ENCODE results near the gene LSAMP. TPM values are rescaled to one million over a fixed set of nuclear protein-coding genes. Genes with fewer than 3 reads are reported as not detected.

Gene LSAMP
- total and polyA plus RNA-seq, 2 of the 4 experiments (the other 2 are of a cell fraction): 7.9 to 8.0 TPM

GRCh38 chr3:115890579-115890978 is 554.7 kb downstream of the LSAMP start:
- Histone ChIP-seq H3K23ac (ENCODE audit: low read depth, low read length) (no peak overlapping the region), H3K4ac (ENCODE audit: low read depth, low read length) (no peak overlapping the region), H3K27ac (ENCODE audit: insufficient read depth, low read length) (no peak overlapping the region), H2AK5ac (ENCODE audit: low read depth, low read length) (no peak overlapping the region), H3K27me3 (ENCODE audit: control insufficient read depth, insufficient read depth, low read length) (no peaks in the 10 kb centered on the region), H4K8ac (ENCODE audit: low read depth in 2 of 2, low read length in 2 of 2) (no peak overlapping the region), H2BK20ac (ENCODE audit: low read depth, low read length) (no peak overlapping the region), H3K79me1 (ENCODE audit: low read depth in 1 of 2, low read length in 2 of 2) (no peaks in the 10 kb centered on the region), H3K4me2 (ENCODE audit: low read depth, low read length) (no peak overlapping the region), H4K5ac (ENCODE audit: low read depth, low read length) (no peak overlapping the region), H4K20me1 (ENCODE audit: insufficient read depth, low read length) (no peaks in the 10 kb centered on the region), H3K9me3 (ENCODE audit: control insufficient read depth, insufficient read depth, low read length) (no peaks in the 10 kb centered on the region), H3K36me3 (ENCODE audit: control insufficient read depth, insufficient read depth, low read length) (no peaks in the 10 kb centered on the region), H2AK9ac (replicated peaks; ENCODE audit: low read depth, low read length, poor library complexity) (no peak overlapping the region), H3K4me3 (ENCODE audit: insufficient read depth, low read depth, low read length) (no peak overlapping the region), H2BK15ac (ENCODE audit: low read depth, low read length) (no peak overlapping the region), H2BK120ac (ENCODE audit: low read depth, low read length) (no peak overlapping the region), H2AFZ (replicated peaks; ENCODE audit: low read length, poor library complexity) (no peak overlapping the region), H2BK5ac (ENCODE audit: low read depth, low read length, poor library complexity, severe bottlenecking) (no peak overlapping the region), H3K9me1 (ENCODE audit: insufficient read depth, low read length) (no peaks in the 10 kb centered on the region), H3K14ac (replicated peaks; ENCODE audit: low read depth, low read length) (no peak overlapping the region), H3K18ac (ENCODE audit: low read depth, low read length) (no peak overlapping the region), H4K91ac (ENCODE audit: insufficient read depth, low read depth, low read length) (no peak overlapping the region), H3K56ac (ENCODE audit: extremely low read depth, insufficient read depth, low read length) (no peak overlapping the region), H3K9ac (ENCODE audit: low read depth, low read length) (no peak overlapping the region), H3K4me1 (ENCODE audit: control insufficient read depth, insufficient read depth, low read length) (no peaks in the 10 kb centered on the region)
- dilution Hi-C loops (cut with HindIII; ENCODE audit: low sequenced_read_pairs, unreplicated experiment): no loop called here
- intact Hi-C loops (cut with micrococcal nuclease): no loop called here
- no CpG with 5 or more reads among the region's 2 CpGs for WGBS, 2 experiments (ENCODE audit: extremely low coverage in 2 of 2, insufficient read length in 1 of 2)
- DNase-seq (no peak), ATAC-seq (ENCODE audit: low read depth) (no peak)
- ChIA-PET POLR2A (ENCODE audit: unreplicated experiment) (no interaction called here), CTCF (no interaction called here)
- in situ Hi-C loops (cut with MboI; ENCODE audit: low sequenced_read_pairs): no loop called here
- no TSS peak for BruUV-seq (replicated peaks)
- no peak for TF ChIP-seq RCOR1 (IDR thresholded peaks at IDR 0.05; ENCODE audit: insufficient replicate concordance, low read length)
- TF ChIP-seq POLR2A (IDR thresholded peaks at IDR 0.05; ENCODE audit: low read depth, low read length): no peak
- TF ChIP-seq BHLHE40 (IDR thresholded peaks at IDR 0.05; ENCODE audit: low read depth, low read length): no peak
- TF ChIP-seq MXI1 (IDR thresholded peaks at IDR 0.05; ENCODE audit: borderline replicate concordance, low read depth, low read length): no peak
- TF ChIP-seq USF2 (IDR thresholded peaks at IDR 0.05; ENCODE audit: low read depth, low read length): no peak
- TF ChIP-seq, protein P1, sequence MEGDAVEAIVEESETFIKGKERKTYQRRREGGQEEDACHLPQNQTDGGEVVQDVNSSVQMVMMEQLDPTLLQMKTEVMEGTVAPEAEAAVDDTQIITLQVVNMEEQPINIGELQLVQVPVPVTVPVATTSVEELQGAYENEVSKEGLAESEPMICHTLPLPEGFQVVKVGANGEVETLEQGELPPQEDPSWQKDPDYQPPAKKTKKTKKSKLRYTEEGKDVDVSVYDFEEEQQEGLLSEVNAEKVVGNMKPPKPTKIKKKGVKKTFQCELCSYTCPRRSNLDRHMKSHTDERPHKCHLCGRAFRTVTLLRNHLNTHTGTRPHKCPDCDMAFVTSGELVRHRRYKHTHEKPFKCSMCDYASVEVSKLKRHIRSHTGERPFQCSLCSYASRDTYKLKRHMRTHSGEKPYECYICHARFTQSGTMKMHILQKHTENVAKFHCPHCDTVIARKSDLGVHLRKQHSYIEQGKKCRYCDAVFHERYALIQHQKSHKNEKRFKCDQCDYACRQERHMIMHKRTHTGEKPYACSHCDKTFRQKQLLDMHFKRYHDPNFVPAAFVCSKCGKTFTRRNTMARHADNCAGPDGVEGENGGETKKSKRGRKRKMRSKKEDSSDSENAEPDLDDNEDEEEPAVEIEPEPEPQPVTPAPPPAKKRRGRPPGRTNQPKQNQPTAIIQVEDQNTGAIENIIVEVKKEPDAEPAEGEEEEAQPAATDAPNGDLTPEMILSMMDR (conservative IDR thresholded peaks at IDR 0.05; ENCODE audit: low read depth, low read length): no peak
- TF ChIP-seq CHD1 (IDR thresholded peaks at IDR 0.05; ENCODE audit: low read depth, low read length): no peak
- TF ChIP-seq RFX5 (IDR thresholded peaks at IDR 0.05; ENCODE audit: low read depth, low read length): no peak
- TF ChIP-seq FOS (IDR thresholded peaks at IDR 0.05; ENCODE audit: low read depth, low read length): no peak
- no peak for TF ChIP-seq MAZ (IDR thresholded peaks at IDR 0.05; ENCODE audit: borderline replicate concordance, low read depth, low read length)
- TF ChIP-seq RAD21 (IDR thresholded peaks at IDR 0.05; ENCODE audit: low read length): no peak
- no peak for TF ChIP-seq CEBPB (IDR thresholded peaks at IDR 0.05; ENCODE audit: low read depth, low read length)
- TF ChIP-seq SMC3 (IDR thresholded peaks at IDR 0.05; ENCODE audit: low read depth, low read length): no peak
- no peak for TF ChIP-seq MAFK (IDR thresholded peaks at IDR 0.05; ENCODE audit: low read depth, low read length)
- TF ChIP-seq, protein P2, sequence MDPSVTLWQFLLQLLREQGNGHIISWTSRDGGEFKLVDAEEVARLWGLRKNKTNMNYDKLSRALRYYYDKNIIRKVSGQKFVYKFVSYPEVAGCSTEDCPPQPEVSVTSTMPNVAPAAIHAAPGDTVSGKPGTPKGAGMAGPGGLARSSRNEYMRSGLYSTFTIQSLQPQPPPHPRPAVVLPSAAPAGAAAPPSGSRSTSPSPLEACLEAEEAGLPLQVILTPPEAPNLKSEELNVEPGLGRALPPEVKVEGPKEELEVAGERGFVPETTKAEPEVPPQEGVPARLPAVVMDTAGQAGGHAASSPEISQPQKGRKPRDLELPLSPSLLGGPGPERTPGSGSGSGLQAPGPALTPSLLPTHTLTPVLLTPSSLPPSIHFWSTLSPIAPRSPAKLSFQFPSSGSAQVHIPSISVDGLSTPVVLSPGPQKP (IDR thresholded peaks at IDR 0.05; ENCODE audit: borderline replicate concordance, low read depth, low read length): no peak
- no peak for TF ChIP-seq NFE2L2 (IDR thresholded peaks at IDR 0.05; ENCODE audit: low read depth, low read length)
